Activated CD8-positive, alpha-beta memory T cell treated with anti-CD3 and anti-CD28 coated beads, Interleukin-2, amount 10 ng/mL, durations not matched to agents 7 days and 5 days (primary cell): ENCODE results near the gene SLC12A8. TPM values are rescaled to one million over a fixed set of nuclear protein-coding genes. Genes with fewer than 3 reads are reported as not detected.

ENCODE experiments used
- ATAC-seq: fragments of 150-1000 bp; cut with Tn5 transposase; one replicate; pipeline ENCODE4 v1.10.0; 2021; ENCODE audit warnings: moderate library complexity
- CTCF ChIA-PET: fragments of 350-600 bp; sonication (Branson Sonifier 250); formaldehyde crosslinking; loops from one replicate; lab custom pipeline; 2021; ENCODE audit warnings: antibody characterized with exemption; lab: Charles Lee
- DNase-seq: peaks from one replicate; pipeline ENCODE4 v3.0.0-alpha.2; 2020
- H3K27ac Mint-ChIP-seq: one replicate; pipeline ENCODE4 v1.8.0; 2021; ENCODE audit warnings: mild to moderate bottlenecking, mixed read lengths
- H3K27me3 Mint-ChIP-seq: one replicate; pipeline ENCODE4 v1.8.0; 2021; ENCODE audit warnings: mixed read lengths
- H3K36me3 Mint-ChIP-seq: one replicate; pipeline ENCODE4 v1.8.0; 2021; ENCODE audit warnings: mild to moderate bottlenecking, mixed read lengths
- H3K4me1 Mint-ChIP-seq: one replicate; pipeline ENCODE4 v1.8.0; 2021; ENCODE audit warnings: mixed read lengths
- H3K4me3 Mint-ChIP-seq: one replicate; pipeline ENCODE4 v1.8.0; 2021; ENCODE audit warnings: mild to moderate bottlenecking, moderate library complexity, mixed read lengths
- H3K9me3 Mint-ChIP-seq: one replicate; pipeline ENCODE4 v1.8.0; 2022; ENCODE audit warnings: low read depth, mixed read lengths
- total RNA-seq, 2 experiments: library from RNA; stranded (reverse); gene quantifications; one replicate each; pipeline ENCODE4 v1.2.3, GENCODE V29; 2021

Gene SLC12A8
- total RNA-seq, 2 experiments from 2014 or later = 1.3 to 4.3 TPM

- DNase-seq (no peak), ATAC-seq (no peak)
- Mint-ChIP-seq H3K36me3 (no peaks in the 10 kb centered on the region), H3K4me3 (no peak overlapping the region), H3K27ac (no peak overlapping the region), H3K4me1 (peaks cover 17% of the 10 kb centered on the region), H3K9me3 (no peaks in the 10 kb centered on the region), H3K27me3 (peaks cover 35% of the 10 kb centered on the region)
- CTCF ChIA-PET = interaction anchor here (0.5 to 1.7 kb wide), 2 partner anchors 10 to 470 kb away, joined by 4 to 9 read pairs; no protein-coding TSS in a partner anchor
Observed at GRCh38 chr3:125151442-125151817, 61.1 kb downstream of the SLC12A8 start.

GRCh38 chr3:125150525-125151441 is 61.8 kb downstream of the SLC12A8 start:
- peaks cover 17% of the 10 kb centered on the region for H3K4me1 Mint-ChIP-seq
- H3K27ac Mint-ChIP-seq = no peak overlapping the region
- H3K36me3 Mint-ChIP-seq = no peaks in the 10 kb centered on the region
- H3K9me3 Mint-ChIP-seq = no peaks in the 10 kb centered on the region
- H3K4me3 Mint-ChIP-seq = no peak overlapping the region
- DNase-seq (peak; percentile 70), ATAC-seq (peak; percentile 80)
- CTCF ChIA-PET = interaction anchor here (0.5 to 1.7 kb wide), 16 partner anchors 9 to 471 kb away, joined by 3 to 9 read pairs (median 4); no protein-coding TSS in a partner anchor
- peaks cover 30% of the 10 kb centered on the region for H3K27me3 Mint-ChIP-seq

- CTCF ChIA-PET = interaction anchor here (1.0 to 1.6 kb wide), 7 partner anchors 20 to 289 kb away, joined by 3 to 6 read pairs (median 4); no protein-coding TSS in a partner anchor
- no peaks in the 10 kb centered on the region for H3K36me3 Mint-ChIP-seq
- peaks cover 39% of the 10 kb centered on the region for H3K27me3 Mint-ChIP-seq
Observed at GRCh38 chr3:125149462-125149861, 63.1 kb downstream of the SLC12A8 start.

GRCh38 chr3:125148836-125149235 is 63.7 kb downstream of the SLC12A8 start:
- H3K27me3 Mint-ChIP-seq = peaks cover 44% of the 10 kb centered on the region
- H3K27ac Mint-ChIP-seq = no peak overlapping the region
- no peaks in the 10 kb centered on the region for H3K9me3 Mint-ChIP-seq
- ATAC-seq = no peak
- no peaks in the 10 kb centered on the region for H3K36me3 Mint-ChIP-seq
- peaks cover 11% of the 10 kb centered on the region for H3K4me1 Mint-ChIP-seq
- no peak for DNase-seq
- no peak overlapping the region for H3K4me3 Mint-ChIP-seq
- CTCF ChIA-PET = no interaction called here

More at GRCh38 chr3:125149462-125149861, 63.1 kb downstream of the SLC12A8 start:
- DNase-seq (no peak), ATAC-seq (no peak)
- Mint-ChIP-seq H3K9me3 (no peaks in the 10 kb centered on the region), H3K27ac (no peak overlapping the region), H3K4me3 (no peak overlapping the region), H3K4me1 (peaks cover 11% of the 10 kb centered on the region)

GRCh38 chr3:125148016-125148812 is 64.3 kb downstream of the SLC12A8 start:
- CTCF ChIA-PET = no interaction called here
- DNase-seq (no peak), ATAC-seq (no peak)
- Mint-ChIP-seq H3K4me1 (peaks cover 12% of the 10 kb centered on the region), H3K27me3 (peaks cover 48% of the 10 kb centered on the region), H3K36me3 (no peaks in the 10 kb centered on the region), H3K27ac (no peak overlapping the region), H3K9me3 (no peaks in the 10 kb centered on the region), H3K4me3 (no peak overlapping the region)

- Mint-ChIP-seq H3K4me3 (no peak overlapping the region), H3K4me1 (peaks cover 20% of the 10 kb centered on the region), H3K27ac (no peak overlapping the region), H3K36me3 (peaks cover 2% of the 10 kb centered on the region), H3K27me3 (peaks cover 48% of the 10 kb centered on the region), H3K9me3 (no peaks in the 10 kb centered on the region)
- ATAC-seq (no peak), DNase-seq (no peak)
- CTCF ChIA-PET = no interaction called here
Observed at GRCh38 chr3:125147491-125147820, 65.1 kb downstream of the SLC12A8 start.

GRCh38 chr3:125146626-125147490 is 65.7 kb downstream of the SLC12A8 start:
- peaks cover 45% of the 10 kb centered on the region for H3K27me3 Mint-ChIP-seq
- CTCF ChIA-PET = no interaction called here
- peaks cover 2% of the 10 kb centered on the region for H3K36me3 Mint-ChIP-seq
- no peaks in the 10 kb centered on the region for H3K9me3 Mint-ChIP-seq
- H3K27ac Mint-ChIP-seq = no peak overlapping the region
- DNase-seq (no peak), ATAC-seq (no peak)
- H3K4me1 Mint-ChIP-seq = peaks cover 26% of the 10 kb centered on the region
- H3K4me3 Mint-ChIP-seq = no peak overlapping the region

- H3K27ac Mint-ChIP-seq = no peak overlapping the region
- peaks cover 2% of the 10 kb centered on the region for H3K36me3 Mint-ChIP-seq
- CTCF ChIA-PET = interaction anchor here (1.1 kb wide), 1 partner anchor 150 kb away, joined by 3 read pairs; no protein-coding TSS in a partner anchor
- no peaks in the 10 kb centered on the region for H3K9me3 Mint-ChIP-seq
- no peak for DNase-seq
- ATAC-seq = no peak
- peaks cover 31% of the 10 kb centered on the region for H3K4me1 Mint-ChIP-seq
- H3K27me3 Mint-ChIP-seq = peaks cover 38% of the 10 kb centered on the region
- H3K4me3 Mint-ChIP-seq = no peak overlapping the region
Observed at GRCh38 chr3:125145751-125146475, 66.6 kb downstream of the SLC12A8 start.

GRCh38 chr3:125144653-125145314 is 67.8 kb downstream of the SLC12A8 start:
- H3K27me3 Mint-ChIP-seq = peaks cover 50% of the 10 kb centered on the region
- peaks cover 38% of the 10 kb centered on the region for H3K4me1 Mint-ChIP-seq
- H3K9me3 Mint-ChIP-seq = no peaks in the 10 kb centered on the region
- DNase-seq (no peak), ATAC-seq (no peak)
- no peak overlapping the region for H3K4me3 Mint-ChIP-seq
- H3K36me3 Mint-ChIP-seq = peaks cover 8% of the 10 kb centered on the region
- H3K27ac Mint-ChIP-seq = no peak overlapping the region
- CTCF ChIA-PET = interaction anchor here (1.1 kb wide), 1 partner anchor 149 kb away, joined by 3 read pairs; no protein-coding TSS in a partner anchor

- no peak for ATAC-seq
- H3K4me3 Mint-ChIP-seq = no peak overlapping the region
- H3K27ac Mint-ChIP-seq = no peak overlapping the region
- H3K36me3 Mint-ChIP-seq = peaks cover 8% of the 10 kb centered on the region
- CTCF ChIA-PET = interaction anchor here (2.7 kb wide), 1 partner anchor 10 kb away, joined by 10 read pairs; no protein-coding TSS in a partner anchor
- H3K4me1 Mint-ChIP-seq = peaks cover 44% of the 10 kb centered on the region
- no peak for DNase-seq
- peaks cover 52% of the 10 kb centered on the region for H3K27me3 Mint-ChIP-seq
- no peaks in the 10 kb centered on the region for H3K9me3 Mint-ChIP-seq
Observed at GRCh38 chr3:125143982-125144652, 68.4 kb downstream of the SLC12A8 start.

GRCh38 chr3:125143538-125143937 is 69.0 kb downstream of the SLC12A8 start:
- Mint-ChIP-seq H3K27me3 (peaks cover 50% of the 10 kb centered on the region), H3K9me3 (no peaks in the 10 kb centered on the region), H3K36me3 (peaks cover 8% of the 10 kb centered on the region), H3K27ac (no peak overlapping the region), H3K4me3 (no peak overlapping the region), H3K4me1 (peaks cover 44% of the 10 kb centered on the region)
- ATAC-seq = no peak
- no peak for DNase-seq
- CTCF ChIA-PET = interaction anchor here (1.4 to 2.7 kb wide), 2 partner anchors 11 to 17 kb away, joined by 6 to 10 read pairs; no protein-coding TSS in a partner anchor
